HG03196 (cell line): ENCODE data around the gene MYO7A.

ENCODE experiments used
- ATAC-seq: cut with Tn5 transposase; IDR thresholded peaks from one replicate; pipeline ENCODE4 v1.9.1; 2021; ENCODE audit not compliant: unreplicated experiment

MYO7A gene

DNA sequence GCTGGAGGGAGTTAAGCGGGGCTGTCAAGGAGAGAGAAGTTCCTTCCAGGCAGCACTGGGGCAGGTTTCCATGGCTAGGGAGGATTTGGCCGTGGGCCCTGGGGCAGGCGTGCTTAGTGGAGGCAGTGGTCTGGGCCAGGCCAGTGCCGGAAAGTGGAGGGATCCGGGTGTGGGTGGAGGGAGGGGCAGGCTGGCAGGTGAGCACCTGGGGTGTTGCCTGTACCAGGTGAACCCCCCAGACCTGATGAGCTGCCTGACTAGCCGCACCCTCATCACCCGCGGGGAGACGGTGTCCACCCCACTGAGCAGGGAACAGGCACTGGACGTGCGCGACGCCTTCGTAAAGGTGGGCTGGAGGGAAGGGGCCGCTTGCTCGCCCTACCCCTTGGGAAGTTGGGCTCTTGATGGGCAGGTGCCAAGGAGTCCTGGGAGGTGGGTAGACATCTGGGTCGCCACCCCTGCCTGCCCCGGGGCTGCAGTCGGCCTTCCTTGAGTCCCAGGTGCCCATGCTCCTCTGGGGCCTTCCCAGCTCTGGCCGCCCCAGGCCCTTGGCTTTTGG lies 32.0 kb downstream of the MYO7A start:
- no peak for ATAC-seq

DNA sequence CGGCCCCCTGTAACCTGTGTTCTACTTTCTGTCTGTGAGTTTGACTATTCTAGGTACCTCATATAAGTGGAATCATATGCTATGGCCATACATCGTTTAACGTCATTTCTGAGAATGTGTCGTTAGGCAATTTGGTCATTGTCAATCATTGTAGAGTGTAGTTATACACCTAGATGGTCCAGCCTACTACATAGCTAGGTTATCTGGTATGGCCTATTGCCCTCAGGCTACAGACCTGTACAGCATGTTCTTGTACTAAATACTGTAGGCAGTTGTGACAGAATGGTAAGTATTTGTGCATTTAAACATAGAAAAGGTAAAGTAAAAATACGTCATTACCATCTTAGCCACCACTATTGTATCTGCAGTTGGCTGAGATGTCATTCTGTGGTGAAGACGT lies 35.2 kb downstream of the MYO7A start:
- ATAC-seq: no peak

DNA sequence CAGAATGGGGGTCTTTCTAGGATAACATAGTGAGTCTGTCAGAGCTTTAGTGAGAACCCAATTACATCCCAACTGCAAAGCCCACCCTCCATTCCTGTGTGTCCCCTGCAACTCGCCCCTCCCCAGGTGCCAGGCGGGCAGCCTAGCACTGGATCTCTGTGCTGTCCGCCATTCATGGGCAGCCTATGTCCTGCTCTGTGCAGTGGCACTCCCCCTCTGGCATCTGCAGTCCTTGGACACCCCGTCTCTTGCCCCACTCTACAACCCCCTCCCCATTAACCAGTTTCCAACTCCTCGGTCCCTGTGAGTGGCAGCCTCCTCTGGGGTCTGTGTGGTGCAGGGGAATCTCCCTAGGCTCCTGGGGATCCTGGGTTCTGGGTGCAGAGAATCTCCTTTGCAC lies 37.0 kb downstream of the MYO7A start:
- ATAC-seq: no peak

DNA sequence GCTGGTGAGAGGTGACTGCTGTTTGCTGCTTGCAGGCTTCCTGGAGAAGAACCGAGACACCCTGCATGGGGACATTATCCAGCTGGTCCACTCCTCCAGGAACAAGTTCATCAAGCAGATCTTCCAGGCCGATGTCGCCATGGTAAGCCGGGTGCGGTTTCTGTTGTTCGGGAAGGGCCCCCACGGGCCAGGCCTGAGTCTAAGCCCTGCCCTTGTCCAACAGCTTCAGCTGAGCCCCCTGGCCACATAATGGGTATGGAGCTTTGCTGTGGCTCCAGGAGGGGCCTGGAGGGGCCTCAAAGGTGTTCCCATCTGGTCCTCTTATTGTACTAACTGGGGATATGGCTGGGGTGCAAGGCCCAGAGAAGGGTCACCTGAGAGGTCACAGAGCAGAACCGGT lies 38.0 kb downstream of the MYO7A start:
- no peak for ATAC-seq

DNA sequence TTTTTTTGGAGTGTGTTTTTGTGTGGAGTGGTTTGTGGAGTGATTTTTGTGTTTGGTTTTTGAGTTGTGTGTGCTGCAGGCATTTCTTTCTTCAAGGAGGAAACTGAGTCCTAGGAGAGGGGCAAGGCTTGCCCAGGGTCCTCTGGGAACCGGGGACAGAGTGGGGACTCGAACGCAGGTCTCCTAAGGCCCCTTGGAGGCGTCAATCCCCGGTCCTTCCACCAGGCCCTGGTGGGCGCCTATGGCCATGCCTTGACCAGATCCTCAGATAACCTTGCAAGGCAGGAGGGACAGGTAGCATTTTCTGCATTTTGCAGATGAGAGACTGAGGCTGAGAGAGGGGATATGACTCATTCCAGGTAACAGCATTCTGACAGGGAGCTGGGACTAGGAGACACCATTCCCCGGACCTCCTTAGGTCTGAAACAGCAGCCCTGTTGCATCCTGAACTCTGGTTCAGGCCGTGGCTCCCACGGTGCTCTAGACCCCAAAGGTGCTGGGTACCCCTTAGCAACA lies 39.1 kb downstream of the MYO7A start:
- ATAC-seq: no peak

DNA sequence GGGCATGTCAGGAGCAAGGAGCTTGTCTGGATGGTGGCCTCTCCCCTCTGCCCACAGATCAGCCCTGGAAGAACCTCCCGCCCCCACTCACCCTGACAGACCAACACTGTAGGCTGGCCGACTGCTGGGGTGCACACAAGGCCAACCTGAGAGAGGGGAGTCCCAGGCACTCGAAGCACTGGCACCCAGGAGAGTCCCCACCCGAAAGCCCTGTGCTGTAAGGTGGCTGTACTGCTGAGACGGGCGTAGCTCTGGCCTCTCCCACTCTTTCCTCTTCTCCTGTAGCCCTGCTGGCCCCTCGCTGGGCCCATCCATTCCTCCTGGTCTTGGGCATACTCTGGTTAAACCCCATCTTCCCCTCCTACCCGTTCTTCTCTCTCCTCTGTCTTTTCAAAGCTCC lies 39.7 kb downstream of the MYO7A start:
- no peak for ATAC-seq

DNA sequence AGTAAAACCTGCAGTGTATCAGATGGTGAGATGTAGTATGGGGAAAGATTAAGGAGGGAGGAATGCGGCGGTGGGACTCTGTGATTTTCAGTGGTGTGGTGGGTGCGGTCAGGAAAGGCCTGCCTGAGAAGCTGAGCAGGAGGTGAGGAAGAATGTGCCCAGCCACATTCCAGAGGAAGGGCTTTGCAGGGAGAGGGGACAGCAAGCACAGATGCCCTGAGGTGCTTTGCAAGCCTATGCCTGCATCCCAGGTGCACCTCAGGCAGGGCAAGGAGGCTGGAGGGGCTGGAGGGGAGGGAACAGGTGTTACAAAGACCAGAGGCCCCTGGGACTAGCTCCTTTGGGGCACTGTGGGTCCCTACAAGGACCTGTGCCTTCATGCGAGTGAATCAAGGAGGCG lies 42.1 kb downstream of the MYO7A start:
- no peak for ATAC-seq

DNA sequence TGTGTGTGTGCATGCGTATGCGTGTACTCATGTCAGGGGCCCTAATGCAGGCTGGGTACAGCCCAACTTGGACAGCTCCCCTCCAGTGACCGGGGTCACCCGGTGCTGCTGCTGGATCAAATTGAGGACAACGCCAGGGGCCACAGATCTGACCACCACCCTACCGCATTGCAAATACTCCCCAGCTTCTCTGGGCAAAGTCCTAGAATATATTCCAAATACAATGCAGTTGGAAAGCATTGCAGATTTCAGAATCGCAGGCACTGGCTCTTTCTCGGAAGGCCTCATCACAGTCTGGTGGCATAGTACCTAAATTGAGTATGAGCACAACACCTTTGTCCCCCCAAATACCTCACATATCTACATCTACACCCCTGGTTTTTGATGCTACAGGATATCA lies 43.2 kb downstream of the MYO7A start:
- ATAC-seq: no peak

DNA sequence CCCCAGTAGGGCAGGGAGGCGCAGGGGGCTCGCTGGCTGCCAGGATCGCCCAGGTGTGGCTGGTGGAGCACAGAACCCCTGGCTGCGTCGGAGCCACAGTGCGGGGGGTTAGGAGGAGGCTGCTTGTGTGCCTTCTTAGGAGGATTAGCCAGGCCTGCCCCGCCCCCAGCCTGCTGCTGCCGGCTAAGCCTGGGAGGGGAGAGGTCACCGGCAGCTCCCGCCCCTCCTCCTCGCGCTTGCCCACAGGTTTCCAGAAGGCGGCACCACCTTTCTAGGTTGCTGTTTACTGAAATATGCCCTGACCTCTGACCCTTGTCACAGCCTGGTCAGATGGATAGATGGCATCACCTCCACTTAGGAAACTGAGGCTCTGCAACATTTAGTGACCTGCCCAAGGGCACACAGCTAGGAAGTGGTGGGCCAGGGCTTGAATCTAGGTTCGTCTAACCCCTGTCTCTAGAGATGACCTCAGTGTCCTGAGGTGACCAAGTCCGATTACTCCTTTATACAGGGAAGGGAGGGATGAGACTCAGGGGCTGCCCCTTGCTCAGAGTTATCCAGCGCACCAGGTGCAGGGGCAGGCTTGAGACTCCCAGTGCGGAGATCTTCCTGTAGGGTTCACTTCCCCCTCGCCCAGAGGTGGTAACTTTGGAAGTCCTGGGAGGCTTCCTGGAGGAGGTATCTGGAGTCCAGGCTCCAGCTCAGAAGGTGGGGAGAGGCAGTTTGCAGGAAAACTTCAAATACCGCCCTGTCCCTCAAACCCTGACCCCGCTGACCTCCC lies 44.0 kb downstream of the MYO7A start:
- no peak for ATAC-seq

DNA sequence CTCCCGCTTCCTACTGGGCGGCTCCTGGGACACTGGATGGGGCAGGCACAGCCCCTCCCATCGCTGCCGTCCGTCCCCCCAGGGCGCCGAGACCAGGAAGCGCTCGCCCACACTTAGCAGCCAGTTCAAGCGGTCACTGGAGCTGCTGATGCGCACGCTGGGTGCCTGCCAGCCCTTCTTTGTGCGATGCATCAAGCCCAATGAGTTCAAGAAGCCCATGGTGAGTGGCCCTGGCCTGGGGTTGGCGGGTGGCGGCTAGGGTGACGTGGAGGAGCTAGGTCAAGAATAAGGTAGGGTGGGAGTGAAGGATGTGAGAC lies 44.6 kb downstream of the MYO7A start:
- ATAC-seq: no peak

DNA sequence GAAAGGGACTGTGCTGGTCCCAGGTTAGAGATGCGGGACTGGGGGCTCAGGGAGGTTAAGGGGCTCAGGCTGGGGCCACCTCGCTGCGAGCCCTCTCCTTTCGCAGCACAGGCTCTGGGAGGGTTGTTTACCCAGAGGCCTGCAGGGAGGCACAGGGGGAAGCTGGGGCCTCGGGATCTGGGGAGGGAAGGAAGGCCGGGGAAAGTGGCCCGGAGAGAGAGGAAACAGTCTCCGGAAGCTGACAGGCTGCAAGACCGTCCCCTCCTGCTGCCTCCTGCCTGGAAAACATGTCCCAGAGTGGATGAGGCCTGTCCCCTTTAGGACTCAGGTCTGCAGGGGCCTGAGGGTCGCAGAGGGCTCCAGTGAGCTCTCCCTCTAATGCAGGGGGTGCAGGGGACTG lies 45.4 kb downstream of the MYO7A start:
- no peak for ATAC-seq

DNA sequence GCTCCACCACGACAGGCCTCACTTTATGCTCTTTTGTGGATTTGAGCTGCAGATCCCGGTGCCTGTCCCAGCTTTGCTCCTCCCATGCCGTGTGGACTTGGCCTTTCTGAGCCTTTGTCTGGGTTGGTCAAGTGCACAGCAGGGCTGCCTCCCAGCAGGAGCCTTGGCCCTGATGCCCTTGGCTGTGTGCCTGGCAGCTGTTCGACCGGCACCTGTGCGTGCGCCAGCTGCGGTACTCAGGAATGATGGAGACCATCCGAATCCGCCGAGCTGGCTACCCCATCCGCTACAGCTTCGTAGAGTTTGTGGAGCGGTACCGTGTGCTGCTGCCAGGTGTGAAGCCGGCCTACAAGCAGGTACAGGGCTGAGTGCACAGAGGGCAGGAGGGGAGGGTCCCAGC lies 46.5 kb downstream of the MYO7A start:
- no peak for ATAC-seq

DNA sequence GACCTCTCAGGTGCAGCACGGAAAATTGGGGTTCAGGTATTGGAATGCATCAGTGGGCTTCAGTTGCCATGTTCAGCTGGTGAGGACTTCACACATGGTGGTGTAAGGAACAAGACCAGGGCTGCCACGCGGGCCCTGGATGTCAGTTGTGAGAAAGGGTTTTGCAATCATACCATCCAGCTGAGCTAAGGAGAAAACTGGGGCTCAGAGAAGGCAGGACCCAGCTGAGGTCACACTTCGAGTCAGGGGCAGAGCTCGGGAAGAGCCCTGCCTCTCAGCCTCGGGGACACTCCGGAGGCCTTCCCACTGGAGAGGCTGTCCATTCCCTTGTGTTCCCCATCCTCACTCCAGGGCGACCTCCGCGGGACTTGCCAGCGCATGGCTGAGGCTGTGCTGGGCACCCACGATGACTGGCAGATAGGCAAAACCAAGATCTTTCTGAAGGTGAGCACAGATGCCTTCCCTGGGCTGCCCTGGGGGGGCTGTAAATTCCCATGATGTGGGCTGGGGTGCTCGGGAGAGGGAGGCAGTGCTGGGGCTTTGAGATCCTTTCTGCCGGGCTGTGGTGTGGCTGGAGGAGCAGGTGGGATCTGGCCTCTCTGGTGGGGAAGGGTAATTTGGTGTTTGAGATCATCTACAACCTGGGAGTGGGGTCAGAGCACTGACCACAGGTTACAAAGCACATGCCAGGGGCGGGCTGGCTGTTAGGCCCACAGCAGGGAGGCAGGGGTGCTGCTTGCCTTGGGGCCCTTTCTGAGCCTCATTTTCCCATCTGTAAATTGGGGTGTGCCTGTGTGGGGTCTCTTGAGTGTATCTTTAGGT lies 47.2 kb downstream of the MYO7A start:
- ATAC-seq: no peak

DNA sequence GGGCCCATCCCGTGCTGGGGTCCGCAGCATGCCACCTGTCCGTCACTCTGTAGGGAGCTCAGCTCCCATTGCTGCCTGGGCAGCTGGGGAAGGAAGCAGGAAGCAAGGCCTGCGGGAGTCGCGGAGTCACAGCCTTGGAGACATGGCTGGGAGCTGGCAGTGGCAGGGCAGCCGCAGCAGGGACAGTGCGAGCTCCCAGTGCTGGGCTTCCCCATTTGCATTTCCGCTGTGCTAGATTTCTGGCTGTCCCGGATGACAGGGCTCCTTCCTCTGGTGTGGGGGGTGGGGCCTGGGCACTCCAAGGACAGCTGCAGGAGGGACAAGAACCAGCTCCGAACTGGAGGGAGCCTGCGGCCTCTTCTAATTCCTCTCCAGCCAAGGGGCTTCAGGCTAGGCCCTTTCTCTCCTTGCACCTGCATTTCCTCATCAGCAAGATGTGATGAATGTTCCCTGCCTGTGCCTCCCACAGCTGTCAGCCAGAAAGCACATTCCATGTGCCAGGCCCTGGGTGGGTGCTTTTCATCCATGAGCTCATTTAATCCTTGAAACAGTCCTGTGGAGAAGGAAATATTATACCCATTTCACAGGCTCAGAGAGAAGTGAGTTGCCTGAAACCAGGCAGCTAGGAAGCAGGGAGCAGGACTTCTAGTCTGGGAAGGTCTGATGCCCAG lies 48.0 kb downstream of the MYO7A start:
- ATAC-seq: no peak

DNA sequence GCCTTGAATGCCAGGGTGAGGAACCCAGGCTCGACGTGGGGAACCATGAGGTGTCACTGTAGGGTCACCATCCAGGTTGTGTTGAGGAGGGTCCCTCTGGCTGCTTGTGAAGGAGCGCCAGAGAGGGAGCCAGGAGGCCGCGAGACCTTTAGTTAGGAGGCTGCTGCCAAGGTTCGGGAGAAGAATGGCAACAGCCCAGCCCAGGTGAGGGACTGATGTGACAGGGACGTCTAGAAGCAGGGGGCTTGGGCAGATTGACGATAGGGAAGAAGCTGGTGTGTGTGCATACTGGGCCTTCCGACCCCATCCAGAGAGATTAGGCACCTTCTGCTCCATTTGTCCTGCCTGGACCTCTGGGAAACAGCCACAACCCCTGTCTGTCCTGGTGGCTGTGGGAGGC lies 49.0 kb downstream of the MYO7A start:
- no peak for ATAC-seq

DNA sequence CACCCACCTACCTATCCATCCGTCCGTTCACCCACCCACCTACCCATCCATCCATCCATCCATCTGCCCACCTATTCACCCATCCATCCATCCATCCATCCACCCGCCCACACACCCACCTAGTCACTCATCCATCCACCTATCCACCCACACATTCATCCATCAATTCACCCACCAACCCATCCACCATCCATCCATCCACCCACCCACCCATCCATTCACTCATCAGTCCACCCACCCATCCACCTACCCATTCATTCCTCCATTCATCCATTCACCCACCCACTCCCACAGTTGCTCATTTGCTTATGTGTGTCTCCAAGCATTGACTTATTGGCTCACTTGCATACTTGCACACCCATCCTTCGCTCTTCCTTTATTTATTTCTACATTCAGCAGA lies 50.1 kb downstream of the MYO7A start:
- no peak for ATAC-seq

DNA sequence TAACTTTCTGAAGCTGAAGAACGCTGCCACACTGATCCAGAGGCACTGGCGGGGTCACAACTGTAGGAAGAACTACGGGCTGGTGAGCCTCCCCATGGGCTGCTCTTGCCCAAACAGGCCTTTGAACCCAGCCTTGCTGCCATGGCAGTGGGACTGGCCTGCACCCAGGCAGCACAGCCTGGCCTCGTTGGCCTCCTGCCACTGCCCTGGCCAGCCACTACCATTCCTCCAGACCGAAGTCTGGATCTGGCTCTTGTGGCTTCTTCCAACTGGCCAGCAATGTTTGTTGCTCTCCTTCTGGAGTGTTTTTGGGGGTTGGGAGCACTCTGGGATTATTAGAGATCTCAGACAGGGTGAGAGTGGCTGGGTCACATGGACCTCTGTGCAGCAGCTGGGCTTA lies 51.0 kb downstream of the MYO7A start:
- ATAC-seq: no peak

DNA sequence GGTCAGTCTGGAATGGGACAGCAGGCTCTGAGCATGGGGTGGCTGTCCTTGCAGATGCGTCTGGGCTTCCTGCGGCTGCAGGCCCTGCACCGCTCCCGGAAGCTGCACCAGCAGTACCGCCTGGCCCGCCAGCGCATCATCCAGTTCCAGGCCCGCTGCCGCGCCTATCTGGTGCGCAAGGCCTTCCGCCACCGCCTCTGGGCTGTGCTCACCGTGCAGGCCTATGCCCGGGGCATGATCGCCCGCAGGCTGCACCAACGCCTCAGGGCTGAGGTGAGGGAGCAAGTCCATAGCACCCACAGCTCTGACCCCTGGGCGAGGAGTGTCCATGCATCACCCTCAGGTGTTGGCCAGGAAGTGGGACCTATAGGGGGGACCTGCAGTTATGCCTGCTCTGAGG lies 51.6 kb downstream of the MYO7A start:
- no peak for ATAC-seq

DNA sequence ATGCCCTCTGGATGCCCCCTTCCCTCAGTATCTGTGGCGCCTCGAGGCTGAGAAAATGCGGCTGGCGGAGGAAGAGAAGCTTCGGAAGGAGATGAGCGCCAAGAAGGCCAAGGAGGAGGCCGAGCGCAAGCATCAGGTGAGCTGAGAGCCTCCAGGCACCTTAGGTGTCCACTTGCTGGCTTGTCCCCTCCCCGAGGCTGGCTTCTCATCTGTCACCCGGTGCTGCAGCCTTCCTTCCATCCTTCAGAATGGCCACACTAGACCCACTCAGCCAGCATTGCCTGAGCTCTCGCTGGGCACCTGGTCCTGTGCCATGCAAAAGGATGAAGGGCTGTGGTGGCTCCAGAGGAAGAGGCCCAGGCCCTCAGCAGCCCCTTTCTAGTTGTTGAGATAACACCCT lies 52.3 kb downstream of the MYO7A start:
- no peak for ATAC-seq

DNA sequence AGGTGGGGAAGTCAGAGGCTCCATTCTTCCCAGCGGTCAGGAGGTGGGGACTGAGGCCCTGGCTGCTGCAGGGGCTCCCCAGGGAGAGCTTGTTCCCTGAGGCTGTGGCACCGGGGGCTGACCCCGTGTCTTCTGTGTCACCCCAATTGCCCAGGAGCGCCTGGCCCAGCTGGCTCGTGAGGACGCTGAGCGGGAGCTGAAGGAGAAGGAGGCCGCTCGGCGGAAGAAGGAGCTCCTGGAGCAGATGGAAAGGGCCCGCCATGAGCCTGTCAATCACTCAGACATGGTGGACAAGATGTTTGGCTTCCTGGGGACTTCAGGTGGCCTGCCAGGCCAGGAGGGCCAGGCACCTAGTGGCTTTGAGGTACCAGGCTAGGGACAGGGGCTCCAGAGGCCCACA lies 53.2 kb downstream of the MYO7A start:
- ATAC-seq: no peak

DNA sequence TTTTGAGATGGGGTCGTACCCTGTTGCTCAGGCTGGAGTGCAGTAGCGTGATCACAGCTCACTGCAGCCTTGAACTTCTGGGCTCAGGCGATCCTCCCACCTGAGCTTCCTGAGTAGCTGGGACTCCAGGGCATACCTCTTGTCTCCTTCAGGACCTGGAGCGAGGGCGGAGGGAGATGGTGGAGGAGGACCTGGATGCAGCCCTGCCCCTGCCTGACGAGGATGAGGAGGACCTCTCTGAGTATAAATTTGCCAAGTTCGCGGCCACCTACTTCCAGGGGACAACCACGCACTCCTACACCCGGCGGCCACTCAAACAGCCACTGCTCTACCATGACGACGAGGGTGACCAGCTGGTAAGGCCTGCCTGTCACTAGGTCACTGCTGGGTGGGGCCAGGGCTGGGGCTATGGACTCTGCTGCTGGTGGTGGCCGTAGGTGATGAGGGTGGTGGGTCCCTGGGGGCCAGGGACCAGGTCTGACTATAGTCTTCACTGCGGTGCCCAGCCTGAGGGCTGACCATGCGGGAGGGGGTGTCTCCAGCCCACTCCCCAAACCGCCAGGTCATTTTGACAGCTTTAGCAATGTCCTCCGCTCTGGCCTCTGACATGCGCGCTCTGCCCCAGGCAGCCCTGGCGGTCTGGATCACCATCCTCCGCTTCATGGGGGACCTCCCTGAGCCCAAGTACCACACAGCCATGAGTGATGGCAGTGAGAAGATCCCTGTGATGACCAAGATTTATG lies 53.9 kb downstream of the MYO7A start:
- no peak for ATAC-seq
